IPS-18c (cell line): ENCODE measurements around the gene TLL1.

Source experiments
- H3K4me3 ChIP-seq: 2 replicates; pipeline ENCODE4 v1.7.0; 2013; ENCODE audit warnings: low read depth, mild to moderate bottlenecking, low read length, moderate library complexity; ENCODE audit not compliant: insufficient read depth
- H3K9me3 ChIP-seq: one replicate; pipeline ENCODE4 v1.6.1; 2013; ENCODE audit warnings: mild to moderate bottlenecking, low read length, moderate library complexity; ENCODE audit not compliant: control insufficient read depth, insufficient read depth

TLL1 gene

DNA sequence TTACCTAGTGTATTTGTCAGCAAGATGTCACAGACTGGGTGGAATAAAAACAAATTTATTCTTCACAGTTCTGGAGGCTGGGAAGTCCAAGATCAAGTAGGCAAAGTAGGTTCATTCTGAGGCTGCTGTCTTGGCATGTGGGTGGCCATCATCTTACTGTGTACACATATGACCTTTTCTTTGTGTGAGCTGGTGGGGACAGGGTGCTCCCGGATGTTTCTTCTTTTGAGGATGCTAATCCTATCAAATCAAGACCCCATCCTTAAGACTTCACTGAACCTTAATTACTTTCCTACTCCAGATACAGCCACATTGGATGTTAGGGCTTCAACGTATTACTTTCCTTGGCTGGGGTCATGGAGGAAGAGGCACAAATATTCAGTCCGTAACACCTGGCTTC is 74.0 kb downstream of the TLL1 start:
- H3K4me3 ChIP-seq, result no peak overlapping the region
- no peaks in the 10 kb centered on the region for H3K9me3 ChIP-seq

DNA sequence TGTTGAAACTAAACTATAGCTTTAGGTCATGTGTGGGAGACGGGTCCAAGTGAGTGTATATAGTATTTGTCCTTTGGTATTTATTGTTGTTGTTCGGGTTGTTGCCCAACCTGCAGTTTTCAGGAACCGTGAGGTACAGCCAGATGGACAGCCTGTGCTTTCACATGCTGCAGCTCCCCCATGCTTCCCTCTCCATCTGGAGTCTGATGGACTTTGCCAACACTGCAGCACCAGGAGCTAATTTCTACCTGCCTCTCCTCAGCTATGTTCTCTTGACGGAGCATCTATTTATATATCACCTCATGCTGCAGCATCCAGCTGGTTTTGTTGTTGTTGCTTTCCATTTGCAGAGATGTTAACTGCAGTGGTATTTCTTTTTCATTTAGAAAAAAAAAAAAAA is 80.1 kb downstream of the TLL1 start:
- no peaks in the 10 kb centered on the region for H3K9me3 ChIP-seq
- no peak overlapping the region for H3K4me3 ChIP-seq

DNA sequence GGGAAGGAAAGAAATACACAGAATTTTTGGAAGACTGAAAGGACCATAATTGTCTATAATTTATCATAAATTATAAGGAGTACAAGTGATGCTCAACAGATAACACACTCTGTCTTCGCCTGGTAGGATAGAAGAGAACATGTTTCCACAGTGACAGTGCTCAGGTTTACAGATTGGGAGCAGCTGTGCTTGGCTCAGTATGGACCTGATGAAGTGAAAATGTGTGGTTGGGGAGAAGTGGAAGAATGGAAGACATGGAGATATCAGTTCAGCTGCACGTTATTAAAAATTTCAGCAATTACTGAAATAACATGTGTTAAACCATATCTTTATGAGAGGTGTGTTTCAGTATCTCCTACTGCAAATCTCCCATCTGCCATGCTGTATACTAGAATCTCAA is 90.6 kb downstream of the TLL1 start:
- no peak overlapping the region for H3K4me3 ChIP-seq
- H3K9me3 ChIP-seq, result no peaks in the 10 kb centered on the region

DNA sequence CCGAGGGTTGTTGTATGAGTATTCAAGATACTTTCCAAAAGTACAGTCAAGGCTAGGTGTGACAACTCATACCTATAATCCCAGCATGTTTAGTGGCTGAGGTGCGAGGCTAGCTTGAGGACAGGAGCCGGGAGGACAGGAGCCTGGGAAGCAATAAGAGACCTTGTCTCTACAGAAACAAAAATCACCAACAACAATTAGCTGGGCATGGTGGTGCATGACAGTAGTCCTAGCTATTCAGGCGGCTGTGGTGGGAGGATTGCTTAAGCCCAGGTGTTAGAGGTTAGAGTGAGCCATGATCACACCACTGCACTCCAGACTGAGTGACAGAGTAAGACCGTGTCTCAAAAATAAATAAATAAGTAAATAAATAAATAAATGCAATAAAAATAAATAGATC is 91.6 kb downstream of the TLL1 start:
- Histone ChIP-seq H3K4me3 (no peak overlapping the region), H3K9me3 (no peaks in the 10 kb centered on the region)

- Histone ChIP-seq H3K9me3 (no peaks in the 10 kb centered on the region), H3K4me3 (no peak overlapping the region)
These were observed 92.5 kb downstream of the TLL1 start for GRCh38 chr4:165965503-165965902.

GRCh38 chr4:165966833-165967232 is 93.8 kb downstream of the TLL1 start:
- no peak overlapping the region for H3K4me3 ChIP-seq
- H3K9me3 ChIP-seq, result no peaks in the 10 kb centered on the region

DNA sequence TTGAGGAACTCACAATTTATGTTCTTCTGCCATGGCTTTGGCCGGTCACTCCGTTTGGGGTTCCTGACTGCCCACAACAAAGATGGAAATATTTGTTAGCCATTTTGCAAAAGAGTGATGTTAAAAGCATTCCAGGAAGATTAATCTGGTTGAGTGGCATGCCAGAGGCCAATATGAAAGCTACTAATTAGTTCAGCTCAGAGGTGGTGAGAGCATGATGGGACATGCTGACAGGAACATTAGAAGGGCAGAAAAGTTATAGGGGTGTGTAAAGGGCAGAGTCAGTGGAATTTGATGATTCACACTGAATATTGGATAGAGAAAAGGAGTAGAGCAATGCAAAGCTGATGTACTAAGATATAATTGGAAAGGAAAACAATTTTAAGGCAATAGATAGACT is 94.4 kb downstream of the TLL1 start:
- no peak overlapping the region for H3K4me3 ChIP-seq
- no peaks in the 10 kb centered on the region for H3K9me3 ChIP-seq

- Histone ChIP-seq H3K4me3 (no peak overlapping the region), H3K9me3 (no peaks in the 10 kb centered on the region)
These were observed 97.8 kb downstream of the TLL1 start for GRCh38 chr4:165970703-165971420.

DNA sequence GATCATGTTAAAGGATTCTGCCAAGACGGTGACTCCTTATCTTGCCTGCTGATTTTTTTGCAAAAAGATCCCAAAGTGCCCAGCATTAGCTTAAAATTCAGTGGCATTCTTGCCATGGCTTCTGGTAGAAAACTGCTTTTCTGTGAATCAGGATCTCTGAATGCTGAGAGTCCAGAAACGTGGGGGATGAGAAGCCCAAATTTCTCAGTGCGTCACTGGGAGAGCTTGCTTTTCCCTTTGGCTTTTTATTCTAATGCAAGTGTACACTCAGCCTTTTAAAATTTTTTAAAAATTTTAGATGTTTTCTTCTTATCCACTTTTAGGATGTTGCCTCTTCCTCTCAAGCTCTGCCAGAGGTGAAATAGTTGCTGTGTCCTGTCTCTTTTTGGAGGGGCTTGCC is 98.4 kb downstream of the TLL1 start:
- Histone ChIP-seq H3K4me3 (no peak overlapping the region), H3K9me3 (no peaks in the 10 kb centered on the region)

DNA sequence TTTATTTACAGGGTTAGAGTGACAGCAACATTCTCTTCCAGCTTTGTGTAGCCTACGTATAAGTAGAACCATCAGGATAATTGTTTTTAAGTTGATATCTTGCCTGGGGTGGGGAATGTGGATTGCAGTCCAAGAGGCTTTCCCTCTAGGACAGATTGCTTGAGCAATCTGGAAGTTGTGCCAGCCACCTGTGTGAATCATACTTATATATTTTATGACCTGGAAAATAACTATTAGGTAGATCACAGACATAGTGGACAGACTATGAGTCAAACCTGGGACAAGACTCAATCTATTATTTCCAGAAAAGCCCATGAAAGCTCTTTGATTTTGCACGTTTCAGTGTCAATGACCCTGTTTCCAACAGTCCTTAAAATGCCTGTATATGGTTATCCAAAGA is 98.9 kb downstream of the TLL1 start:
- Histone ChIP-seq H3K4me3 (no peak overlapping the region), H3K9me3 (no peaks in the 10 kb centered on the region)

DNA sequence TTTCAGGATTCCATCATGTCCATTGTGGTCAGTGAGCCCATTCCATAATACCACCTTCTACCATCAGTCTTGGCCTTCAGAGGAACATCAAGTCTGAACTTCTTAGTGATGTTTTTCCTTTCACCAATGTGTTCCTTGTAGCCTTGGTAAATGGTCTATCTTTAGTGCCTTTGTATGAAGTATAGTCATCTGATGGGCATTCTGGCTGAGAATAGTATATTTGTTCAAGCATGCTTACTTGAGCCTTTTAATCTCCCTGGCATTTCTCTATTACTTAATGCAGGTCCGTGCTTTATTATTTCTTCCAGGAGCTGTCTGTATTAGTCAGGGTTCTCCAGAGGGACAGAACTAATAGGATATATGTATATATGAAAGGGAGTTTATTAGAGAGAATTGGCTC is 99.7 kb downstream of the TLL1 start:
- Histone ChIP-seq H3K4me3 (no peak overlapping the region), H3K9me3 (no peaks in the 10 kb centered on the region)

DNA sequence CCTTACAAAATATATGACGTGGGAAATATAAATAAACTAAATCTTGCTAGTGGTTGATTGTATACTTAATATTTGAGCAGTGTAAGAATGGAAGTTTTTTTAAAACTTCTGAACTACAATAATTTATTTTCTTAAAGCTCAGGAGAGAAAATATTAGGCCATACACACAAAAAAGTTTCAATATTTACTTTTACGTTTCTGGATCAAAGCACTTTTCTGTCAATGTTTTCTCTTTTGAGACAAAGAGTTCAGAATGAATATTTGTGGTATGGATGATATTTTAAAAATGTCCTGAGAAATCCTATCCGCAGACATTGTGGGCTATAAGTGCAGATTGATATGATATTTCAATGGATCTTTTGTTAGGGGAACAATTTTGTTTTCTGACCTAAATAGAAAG is 109.9 kb downstream of the TLL1 start:
- Histone ChIP-seq H3K9me3 (no peaks in the 10 kb centered on the region), H3K4me3 (no peak overlapping the region)

DNA sequence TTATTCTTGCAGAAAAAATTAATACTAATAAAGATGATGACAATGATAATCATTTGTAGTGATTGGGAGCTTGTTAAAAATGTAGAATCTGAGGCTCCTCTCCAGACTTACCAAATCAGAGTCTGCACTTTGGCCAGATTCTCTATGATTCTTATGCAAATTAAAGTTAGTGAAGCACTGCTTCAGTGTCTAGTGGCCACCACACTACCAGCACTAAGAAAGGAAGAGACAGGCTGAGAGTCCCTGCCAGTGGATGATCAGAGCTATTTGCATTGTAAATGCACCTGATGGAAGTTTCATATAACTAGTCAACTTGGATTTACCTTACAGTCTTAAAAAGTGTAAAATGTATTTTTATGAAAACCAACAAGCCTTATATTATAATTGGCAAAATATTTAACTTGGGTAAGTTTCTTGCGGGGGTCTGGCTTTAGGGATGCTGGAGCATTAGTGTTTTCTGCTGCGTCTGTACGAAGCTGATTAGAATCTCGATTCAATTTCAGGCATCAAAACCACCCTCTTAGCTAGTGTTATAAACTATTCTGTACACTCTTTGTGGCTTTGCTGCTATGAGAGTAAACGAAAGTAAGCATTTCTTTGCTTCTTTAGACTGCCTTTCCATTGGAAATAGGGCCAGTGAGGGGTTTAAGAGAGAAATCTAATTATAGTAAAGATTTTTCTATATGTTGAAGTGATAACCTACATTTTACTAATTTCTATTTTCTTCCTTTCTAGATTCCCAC is 114.1 kb downstream of the TLL1 start:
- Histone ChIP-seq H3K4me3 (no peak overlapping the region), H3K9me3 (no peaks in the 10 kb centered on the region)

DNA sequence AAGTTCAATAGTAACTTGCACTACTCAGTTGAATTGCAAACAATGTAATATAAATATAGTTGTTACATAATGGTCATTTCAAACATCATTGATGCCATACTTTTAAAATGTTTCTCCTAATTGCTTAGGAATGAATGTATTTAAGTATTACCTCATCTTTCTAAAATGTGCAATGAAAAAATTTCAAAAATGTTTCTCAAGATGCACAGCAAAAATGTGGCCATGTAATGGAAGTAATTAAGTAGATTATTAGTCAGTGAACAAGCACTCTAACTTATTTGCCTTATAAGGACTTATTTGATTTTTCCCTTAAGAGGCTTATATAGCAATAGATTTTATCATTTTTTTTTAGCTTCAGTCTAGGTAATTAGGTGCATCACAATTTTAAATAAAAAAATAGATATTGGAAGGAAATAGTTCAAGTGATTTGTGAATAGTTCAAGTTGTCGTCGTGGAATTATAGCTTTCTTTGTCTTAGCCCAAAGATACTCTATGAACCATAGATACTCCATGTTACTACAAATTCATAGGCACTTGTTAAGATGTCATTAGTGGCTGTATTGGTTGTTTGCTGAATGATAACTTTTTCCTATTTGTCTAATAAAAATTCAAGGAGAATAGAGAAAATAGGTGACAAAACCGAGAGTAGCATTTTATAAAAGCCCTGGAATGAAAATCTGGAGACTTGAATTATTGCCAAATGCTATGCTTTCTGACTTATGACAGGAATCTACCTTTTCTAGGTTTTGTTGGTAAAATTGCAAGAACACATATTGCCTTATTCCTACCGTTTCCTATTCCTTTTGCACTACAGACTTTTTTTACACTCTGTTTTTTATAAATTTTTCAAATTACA is 118.5 kb downstream of the TLL1 start:
- Histone ChIP-seq H3K4me3 (no peak overlapping the region), H3K9me3 (no peaks in the 10 kb centered on the region)

GRCh38 chr4:165992283-165992682 is 119.2 kb downstream of the TLL1 start:
- Histone ChIP-seq H3K9me3 (no peaks in the 10 kb centered on the region), H3K4me3 (no peak overlapping the region)

DNA sequence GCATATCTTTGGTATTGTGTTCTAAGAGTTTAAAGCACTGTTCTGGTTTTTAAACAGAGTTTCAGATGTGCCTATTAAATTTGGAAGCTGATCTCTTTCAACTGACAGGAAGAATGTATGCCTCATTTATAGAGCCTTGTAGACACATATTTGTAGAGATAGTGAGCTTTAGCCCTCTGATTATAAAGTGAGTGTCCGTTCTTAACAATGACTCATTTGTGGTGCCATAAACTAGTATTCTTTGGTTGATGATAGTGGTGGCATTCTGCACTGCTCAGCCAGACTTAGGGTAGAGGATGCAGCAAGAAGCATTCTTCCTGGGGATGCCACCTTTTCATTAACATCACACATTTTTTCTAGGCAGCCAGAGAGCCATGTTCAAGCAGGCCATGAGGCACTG is 121.7 kb downstream of the TLL1 start:
- no peaks in the 10 kb centered on the region for H3K9me3 ChIP-seq
- no peak overlapping the region for H3K4me3 ChIP-seq

GRCh38 chr4:166003811-166004210 is 130.8 kb downstream of the TLL1 start:
- no peaks in the 10 kb centered on the region for H3K9me3 ChIP-seq
- H3K4me3 ChIP-seq, result no peak overlapping the region

- no peak overlapping the region for H3K4me3 ChIP-seq
- no peaks in the 10 kb centered on the region for H3K9me3 ChIP-seq
These were observed 133.2 kb downstream of the TLL1 start for GRCh38 chr4:166006217-166006616.
